HepG2 (cell line): Measurements from ENCODE around the gene SLC25A11. TPM values are rescaled to one million over a fixed set of nuclear protein-coding genes. Genes with fewer than 3 reads are reported as not detected.
A peak's percentile ranks its signal among the peaks of the same experiment; 100 is the strongest.

Experiments used
- E2F1 ChIP-seq: sonication (generic); formaldehyde crosslinking; IDR thresholded peaks from 2 replicates; pipeline ENCODE4 v1.5.0; 2020; ENCODE audit warnings: missing genetic modification reagents
- EHMT2 ChIP-seq: fragments of 200-600 bp; sonication (generic); IDR thresholded peaks from 2 replicates; pipeline ENCODE4 v1.7.0; 2017; ENCODE audit warnings: antibody characterized with exemption, low read depth, low read length, borderline replicate concordance
- EP300 ChIP-seq, 3 experiments: sonication (generic) in 1 of 3; formaldehyde crosslinking in 1 of 3; IDR thresholded peaks; 2 replicates each; pipeline versions ENCODE4 v1.5.1 to v1.6.1; 2011 to 2020; ENCODE audit warnings: low read depth in 2 of 3, low read length in 2 of 3, borderline replicate concordance in 1 of 3, improper control_type of control experiment in 1 of 3, mild to moderate bottlenecking in 1 of 3, missing genetic modification reagents in 1 of 3, moderate library complexity in 1 of 3
- GATAD2A ChIP-seq: IDR thresholded peaks from 2 replicates; pipeline ENCODE4 v1.6.1; 2016
- HMG20B ChIP-seq: conservative IDR thresholded peaks from 2 replicates; pipeline ENCODE4 v1.6.1; 2016; ENCODE audit warnings: missing genetic modification reagents, missing compliant biosample characterization
- MIER3 ChIP-seq: IDR thresholded peaks from 2 replicates; pipeline ENCODE4 v1.6.1; 2016; ENCODE audit warnings: missing compliant biosample characterization, borderline replicate concordance
- NR2F6 ChIP-seq, 2 experiments: IDR thresholded peaks; 2 replicates each; pipeline ENCODE4 v1.6.1; 2016; ENCODE audit warnings: antibody characterized with exemption in 1 of 2, mild to moderate bottlenecking in 1 of 2
- PCBP2 ChIP-seq: fragments of 200-400 bp; formaldehyde crosslinking; optimal IDR thresholded peaks from 2 replicates; pipeline ENCODE3; 2018; ENCODE audit warnings: low read length, low read depth; ENCODE audit not compliant: poor library complexity, severe bottlenecking
- PHF20 ChIP-seq: sonication (generic); formaldehyde crosslinking; IDR thresholded peaks from 2 replicates; pipeline ENCODE4 v1.5.0; 2020; ENCODE audit warnings: mild to moderate bottlenecking, missing genetic modification reagents
- RELA ChIP-seq: sonication (generic); formaldehyde crosslinking; IDR thresholded peaks from 2 replicates; pipeline ENCODE4 v1.4.0; 2020; ENCODE audit warnings: missing genetic modification reagents
- REXO4 ChIP-seq: sonication (generic); formaldehyde crosslinking; IDR thresholded peaks from 2 replicates; pipeline ENCODE4 v1.8.0; 2022; ENCODE audit warnings: missing genetic modification reagents, mild to moderate bottlenecking, borderline replicate concordance
- SOX13 ChIP-seq, 3 experiments: fragments of 450-650 bp in 1 of 3; sonication (generic) in 1 of 3; formaldehyde crosslinking in 1 of 3; IDR thresholded peaks in 2 of 3; conservative IDR thresholded peaks in 1 of 3; 2 replicates each; pipeline versions ENCODE4 v1.5.0 to v1.6.1; 2016 to 2020; ENCODE audit warnings: antibody characterized with exemption in 1 of 3, mild to moderate bottlenecking in 1 of 3, missing compliant biosample characterization in 1 of 3, missing genetic modification reagents in 1 of 3, moderate library complexity in 1 of 3
- TARDBP ChIP-seq: sonication (generic); formaldehyde crosslinking; IDR thresholded peaks from 2 replicates; pipeline ENCODE4 v1.8.0; 2022; ENCODE audit warnings: mild to moderate bottlenecking, missing genetic modification reagents
- TCF7 ChIP-seq: sonication (generic); IDR thresholded peaks from 2 replicates; pipeline ENCODE4 v1.6.1; 2016; ENCODE audit warnings: antibody characterized with exemption, low read depth
- TEAD2 ChIP-seq: sonication (generic); formaldehyde crosslinking; IDR thresholded peaks from 2 replicates; pipeline ENCODE4 v1.9.0; 2021; ENCODE audit warnings: missing genetic modification reagents
- THAP11 ChIP-seq: IDR thresholded peaks from 2 replicates; pipeline ENCODE4 v1.6.1; 2016; ENCODE audit warnings: missing biosample characterization, missing genetic modification reagents
- TRIM24 ChIP-seq: sonication (generic); formaldehyde crosslinking; IDR thresholded peaks from 2 replicates; pipeline ENCODE4 v1.8.0; 2022; ENCODE audit warnings: mild to moderate bottlenecking, missing genetic modification reagents
- ZBTB42 ChIP-seq: sonication (generic); formaldehyde crosslinking; IDR thresholded peaks from 2 replicates; pipeline ENCODE4 v1.5.0; 2020; ENCODE audit warnings: mild to moderate bottlenecking, missing genetic modification reagents
- ZFP1 ChIP-seq: IDR thresholded peaks from 2 replicates; pipeline ENCODE4 v1.6.1; 2016
- ZFP90 ChIP-seq: sonication (generic); formaldehyde crosslinking; IDR thresholded peaks from 2 replicates; pipeline ENCODE4 v1.8.0; 2022; ENCODE audit warnings: missing genetic modification reagents, mild to moderate bottlenecking, inconsistent platforms, borderline replicate concordance
- ZNF224 ChIP-seq: sonication (generic); formaldehyde crosslinking; IDR thresholded peaks from 2 replicates; pipeline ENCODE4 v1.5.0; 2020; ENCODE audit warnings: mild to moderate bottlenecking, missing genetic modification reagents
- ZNF235 ChIP-seq: sonication (generic); formaldehyde crosslinking; IDR thresholded peaks from 2 replicates; pipeline ENCODE4 v1.8.1; 2023; ENCODE audit warnings: mild to moderate bottlenecking, missing genetic modification reagents, borderline replicate concordance
- ZNF326 ChIP-seq: sonication (generic); formaldehyde crosslinking; IDR thresholded peaks from 2 replicates; pipeline ENCODE4 v1.4.0; 2020; ENCODE audit warnings: missing genetic modification reagents, borderline replicate concordance
- ZNF431 ChIP-seq: sonication (generic); formaldehyde crosslinking; IDR thresholded peaks from 2 replicates; pipeline ENCODE4 v1.9.0; 2022; ENCODE audit warnings: missing genetic modification reagents, low read depth, mild to moderate bottlenecking, borderline replicate concordance
- ZNF446 ChIP-seq: sonication (generic); formaldehyde crosslinking; IDR thresholded peaks from 2 replicates; pipeline ENCODE4 v1.5.0; 2020; ENCODE audit warnings: mild to moderate bottlenecking, missing genetic modification reagents
- ZNF530 ChIP-seq: sonication (generic); formaldehyde crosslinking; IDR thresholded peaks from 2 replicates; pipeline ENCODE4 v1.5.0; 2020; ENCODE audit warnings: low read depth, mild to moderate bottlenecking, missing genetic modification reagents
- ZNF547 ChIP-seq: sonication (generic); formaldehyde crosslinking; IDR thresholded peaks from 2 replicates; pipeline ENCODE4 v1.5.1; 2020; ENCODE audit warnings: mild to moderate bottlenecking, missing genetic modification reagents
- ZNF589 ChIP-seq: sonication (generic); formaldehyde crosslinking; conservative IDR thresholded peaks from 2 replicates; pipeline ENCODE4 v1.8.0; 2022; ENCODE audit warnings: mild to moderate bottlenecking, moderate library complexity, missing genetic modification reagents
- ZNF619 ChIP-seq: sonication (generic); formaldehyde crosslinking; IDR thresholded peaks from 2 replicates; pipeline ENCODE4 v1.4.0; 2020; ENCODE audit warnings: mild to moderate bottlenecking, missing genetic modification reagents
- ZNF777 ChIP-seq: sonication (generic); formaldehyde crosslinking; IDR thresholded peaks from 2 replicates; pipeline ENCODE4 v1.4.0; 2020; ENCODE audit warnings: missing genetic modification reagents
- ZNF792 ChIP-seq: IDR thresholded peaks from 2 replicates; pipeline ENCODE4 v1.6.1; 2016
- ZSCAN25 ChIP-seq: sonication (generic); formaldehyde crosslinking; IDR thresholded peaks from 2 replicates; pipeline ENCODE4 v1.8.0; 2022; ENCODE audit warnings: mild to moderate bottlenecking, missing genetic modification reagents
- polyA plus RNA-seq, 8 experiments: library from polyadenylated mRNA; depleted of rRNA in 3 of 8; stranded (reverse) in 7 of 8; unstranded in 1 of 8; fragments of >200 nt; fragmentation: Illumina TruSeq in 4 of 8; extraction: Trizol in 4 of 8; gene quantifications; 2 replicates each; pipeline versions ENCODE4 v1.2.1 to v1.2.3, GENCODE V29; 2011 to 2016; ENCODE audit warnings: low read depth in 4 of 8, missing spikeins in 1 of 8, mixed read lengths in 1 of 8; ENCODE audit not compliant: insufficient read depth in 1 of 8
- total RNA-seq, 5 experiments: library from RNA; depleted of rRNA; stranded (reverse); fragments of >200 nt; fragmentation: Illumina TruSeq; extraction: Trizol; gene quantifications; 2 replicates each; pipeline ENCODE4 v1.2.3, GENCODE V29; 2016; ENCODE audit warnings: low read depth in 1 of 5

Gene SLC25A11
- total and polyA plus RNA-seq, 2 of the 13 experiments (the other 11 are each of a cell fraction or from before 2014, with no cell fraction given): 35.4 to 47.2 TPM

- TF ChIP-seq SOX13 (IDR thresholded peaks at IDR 0.05): no peak; the same call in 1 of the 2 replicates
- TF ChIP-seq SOX13 (CRISPR knock-in tag; conservative IDR thresholded peaks at IDR 0.05 in 1 of 2, IDR thresholded peaks at IDR 0.05 in 1 of 2): no peak
- no peak for TF ChIP-seq EP300 (IDR thresholded peaks at IDR 0.05; ENCODE audit: low read depth in 2 of 2, low read length in 2 of 2)
- no peak; the same call in 1 of the 2 replicates for TF ChIP-seq EP300 (CRISPR knock-in tag; IDR thresholded peaks at IDR 0.05; ENCODE audit: borderline replicate concordance)
- TF ChIP-seq NR2F6 (IDR thresholded peaks at IDR 0.05): no peak
- TF ChIP-seq NR2F6 (CRISPR knock-in tag; IDR thresholded peaks at IDR 0.05): no peak
- no peak; the same call in 1 of the 2 replicates for TF ChIP-seq TARDBP (CRISPR knock-in tag)
- TF ChIP-seq ZNF446: peak; percentile 73; the same call in 1 of the 2 replicates
- no peak for TF ChIP-seq REXO4 (CRISPR knock-in tag)
- TF ChIP-seq ZNF777 (CRISPR knock-in tag): no peak
- no peak for TF ChIP-seq ZBTB42
- no peak for TF ChIP-seq MIER3 (CRISPR knock-in tag)
- TF ChIP-seq ZNF326 (CRISPR knock-in tag): no peak
- TF ChIP-seq ZSCAN25: peak; percentile 46; the same call in 1 of the 2 replicates
- TF ChIP-seq GATAD2A: peak; percentile 14; the same call in 1 of the 2 replicates
- TF ChIP-seq PHF20 (CRISPR knock-in tag): peak; percentile 31
- TF ChIP-seq PCBP2: no peak
- TF ChIP-seq ZNF589 (CRISPR knock-in tag): no peak
- no peak; the same call in 1 of the 2 replicates for TF ChIP-seq HMG20B (CRISPR knock-in tag)
- TF ChIP-seq TEAD2: peak; percentile 88
- TF ChIP-seq ZNF792: peak; percentile 22
- TF ChIP-seq TRIM24 (CRISPR knock-in tag): no peak
- TF ChIP-seq EHMT2: no peak
- peak; percentile 72; the same call in 1 of the 2 replicates for TF ChIP-seq E2F1 (CRISPR knock-in tag)
- 0 out of 2 replicates have a peak, but pooled peaks have one; percentile 41 for TF ChIP-seq ZNF431
- TF ChIP-seq ZNF235 (CRISPR knock-in tag): no peak
- TF ChIP-seq ZNF619 (CRISPR knock-in tag): no peak
- TF ChIP-seq THAP11 (CRISPR knock-in tag): peak; percentile 75; the same call in 1 of the 2 replicates
- no peak for TF ChIP-seq RELA (CRISPR knock-in tag)
- no peak for TF ChIP-seq ZNF530 (CRISPR knock-in tag)
- TF ChIP-seq ZNF224 (CRISPR knock-in tag): no peak
- peak; percentile 70 for TF ChIP-seq ZNF547 (CRISPR knock-in tag)
- no peak for TF ChIP-seq ZFP1
- TF ChIP-seq ZFP90 (CRISPR knock-in tag): peak; percentile 52; the same call in 1 of the 2 replicates
- no peak for TF ChIP-seq TCF7
Observed at GRCh38 chr17:4966844-4967538, 27.1 kb upstream of the SLC25A11 start (continued).
